Activated naive CD8-positive, alpha-beta T cell (primary cell): ENCODE results near the gene RASGRF1.

Experiments used
- H3K27ac Mint-ChIP-seq: one replicate; pipeline ENCODE4 v1.8.0; 2021; ENCODE audit warnings: mixed read lengths
- H3K27me3 Mint-ChIP-seq: one replicate; pipeline ENCODE4 v1.8.0; 2021; ENCODE audit warnings: mixed read lengths
- H3K36me3 Mint-ChIP-seq: one replicate; pipeline ENCODE4 v1.8.0; 2021; ENCODE audit warnings: mixed read lengths
- H3K4me1 Mint-ChIP-seq: one replicate; pipeline ENCODE4 v1.8.0; 2021; ENCODE audit warnings: low read depth, mixed read lengths
- H3K4me3 Mint-ChIP-seq: one replicate; pipeline ENCODE4 v1.8.0; 2021; ENCODE audit warnings: mild to moderate bottlenecking, mixed read lengths
- H3K9me3 Mint-ChIP-seq: one replicate; pipeline ENCODE4 v1.8.0; 2021; ENCODE audit warnings: low read depth, mixed read lengths

Gene RASGRF1

GRCh38 chr15:79047676-79048439, 42.7 kb downstream of the RASGRF1 start:
- no peak overlapping the region for H3K27ac Mint-ChIP-seq
- H3K27me3 Mint-ChIP-seq, result no peaks in the 10 kb centered on the region
- no peaks in the 10 kb centered on the region for H3K36me3 Mint-ChIP-seq

GRCh38 chr15:79046691-79047404, 43.7 kb downstream of the RASGRF1 start:
- H3K9me3 Mint-ChIP-seq, result peaks cover 5% of the 10 kb centered on the region
- no peak overlapping the region for H3K4me3 Mint-ChIP-seq
- peaks cover 1% of the 10 kb centered on the region for H3K27me3 Mint-ChIP-seq
- H3K36me3 Mint-ChIP-seq, result no peaks in the 10 kb centered on the region
- H3K27ac Mint-ChIP-seq, result no peak overlapping the region
- H3K4me1 Mint-ChIP-seq, result no peaks in the 10 kb centered on the region

More at GRCh38 chr15:79047676-79048439, 42.7 kb downstream of the RASGRF1 start:
- Mint-ChIP-seq H3K9me3 (peaks cover 5% of the 10 kb centered on the region), H3K4me1 (no peaks in the 10 kb centered on the region), H3K4me3 (no peak overlapping the region)

- Mint-ChIP-seq H3K27ac (no peak overlapping the region), H3K27me3 (peaks cover 6% of the 10 kb centered on the region), H3K4me3 (no peak overlapping the region), H3K9me3 (peaks cover 5% of the 10 kb centered on the region), H3K4me1 (no peaks in the 10 kb centered on the region), H3K36me3 (no peaks in the 10 kb centered on the region)
Observed at GRCh38 chr15:79045041-79045440, 45.5 kb downstream of the RASGRF1 start.

- no peaks in the 10 kb centered on the region for H3K4me1 Mint-ChIP-seq
- peaks cover 5% of the 10 kb centered on the region for H3K9me3 Mint-ChIP-seq
- H3K36me3 Mint-ChIP-seq, result no peaks in the 10 kb centered on the region
- H3K27me3 Mint-ChIP-seq, result peaks cover 7% of the 10 kb centered on the region
- H3K27ac Mint-ChIP-seq, result no peak overlapping the region
- H3K4me3 Mint-ChIP-seq, result no peak overlapping the region
Observed at GRCh38 chr15:79042213-79042928, 48.2 kb downstream of the RASGRF1 start.

GRCh38 chr15:79041601-79042168, 48.9 kb downstream of the RASGRF1 start:
- Mint-ChIP-seq H3K9me3 (peaks cover 5% of the 10 kb centered on the region), H3K36me3 (no peaks in the 10 kb centered on the region), H3K27ac (no peak overlapping the region), H3K27me3 (peaks cover 10% of the 10 kb centered on the region), H3K4me3 (no peak overlapping the region), H3K4me1 (no peaks in the 10 kb centered on the region)

GRCh38 chr15:79037848-79038247, 52.7 kb downstream of the RASGRF1 start:
- Mint-ChIP-seq H3K27me3 (peaks cover 11% of the 10 kb centered on the region), H3K36me3 (no peaks in the 10 kb centered on the region), H3K4me3 (no peak overlapping the region), H3K27ac (no peak overlapping the region), H3K9me3 (no peaks in the 10 kb centered on the region), H3K4me1 (no peaks in the 10 kb centered on the region)

GRCh38 chr15:79036323-79036722, 54.3 kb downstream of the RASGRF1 start:
- Mint-ChIP-seq H3K4me1 (no peaks in the 10 kb centered on the region), H3K9me3 (no peaks in the 10 kb centered on the region), H3K27ac (no peak overlapping the region), H3K27me3 (peaks cover 10% of the 10 kb centered on the region), H3K4me3 (no peak overlapping the region), H3K36me3 (no peaks in the 10 kb centered on the region)

GRCh38 chr15:79035814-79036213, 54.8 kb downstream of the RASGRF1 start:
- no peaks in the 10 kb centered on the region for H3K4me1 Mint-ChIP-seq
- H3K9me3 Mint-ChIP-seq, result no peaks in the 10 kb centered on the region
- no peak overlapping the region for H3K27ac Mint-ChIP-seq
- no peak overlapping the region for H3K4me3 Mint-ChIP-seq
- H3K27me3 Mint-ChIP-seq, result peaks cover 10% of the 10 kb centered on the region
- H3K36me3 Mint-ChIP-seq, result no peaks in the 10 kb centered on the region

- Mint-ChIP-seq H3K4me3 (no peak overlapping the region), H3K9me3 (no peaks in the 10 kb centered on the region), H3K36me3 (no peaks in the 10 kb centered on the region), H3K4me1 (no peaks in the 10 kb centered on the region), H3K27ac (no peak overlapping the region), H3K27me3 (peaks cover 6% of the 10 kb centered on the region)
Observed at GRCh38 chr15:79035111-79035601, 55.4 kb downstream of the RASGRF1 start.

- H3K9me3 Mint-ChIP-seq, result no peaks in the 10 kb centered on the region
Observed at GRCh38 chr15:79034284-79034683, 56.3 kb downstream of the RASGRF1 start.

GRCh38 chr15:79032656-79033055, 57.9 kb downstream of the RASGRF1 start:
- H3K27me3 Mint-ChIP-seq, result peaks cover 4% of the 10 kb centered on the region
- no peaks in the 10 kb centered on the region for H3K36me3 Mint-ChIP-seq
- H3K4me1 Mint-ChIP-seq, result no peaks in the 10 kb centered on the region
- no peaks in the 10 kb centered on the region for H3K9me3 Mint-ChIP-seq
- H3K27ac Mint-ChIP-seq, result no peak overlapping the region
- no peak overlapping the region for H3K4me3 Mint-ChIP-seq

More at GRCh38 chr15:79034284-79034683, 56.3 kb downstream of the RASGRF1 start:
- Mint-ChIP-seq H3K36me3 (no peaks in the 10 kb centered on the region), H3K4me3 (no peak overlapping the region), H3K27ac (no peak overlapping the region), H3K4me1 (no peaks in the 10 kb centered on the region), H3K27me3 (peaks cover 4% of the 10 kb centered on the region)

GRCh38 chr15:79031821-79032220, 58.8 kb downstream of the RASGRF1 start:
- no peaks in the 10 kb centered on the region for H3K36me3 Mint-ChIP-seq
- H3K27me3 Mint-ChIP-seq, result peaks cover 2% of the 10 kb centered on the region
- H3K4me3 Mint-ChIP-seq, result no peak overlapping the region
- no peak overlapping the region for H3K27ac Mint-ChIP-seq
- no peaks in the 10 kb centered on the region for H3K9me3 Mint-ChIP-seq
- H3K4me1 Mint-ChIP-seq, result no peaks in the 10 kb centered on the region

- no peaks in the 10 kb centered on the region for H3K36me3 Mint-ChIP-seq
- no peaks in the 10 kb centered on the region for H3K27me3 Mint-ChIP-seq
- H3K4me1 Mint-ChIP-seq, result no peaks in the 10 kb centered on the region
- H3K27ac Mint-ChIP-seq, result no peak overlapping the region
- no peaks in the 10 kb centered on the region for H3K9me3 Mint-ChIP-seq
- H3K4me3 Mint-ChIP-seq, result no peak overlapping the region
Observed at GRCh38 chr15:79031201-79031600, 59.4 kb downstream of the RASGRF1 start.

GRCh38 chr15:79030470-79030869, 60.1 kb downstream of the RASGRF1 start:
- Mint-ChIP-seq H3K27ac (no peak overlapping the region), H3K36me3 (no peaks in the 10 kb centered on the region)

More at GRCh38 chr15:79030470-79030869, 60.1 kb downstream of the RASGRF1 start:
- H3K4me3 Mint-ChIP-seq, result no peak overlapping the region
- no peaks in the 10 kb centered on the region for H3K27me3 Mint-ChIP-seq
- no peaks in the 10 kb centered on the region for H3K4me1 Mint-ChIP-seq
- H3K9me3 Mint-ChIP-seq, result no peaks in the 10 kb centered on the region
